GM06990 (cell line): ENCODE data around the gene PRDM5.

Experiments
- DNase-seq: peaks from one replicate; pipeline ENCODE4 v3.0.0-alpha.2; 2011; ENCODE audit not compliant: insufficient read length; ENCODE audit errors: extremely low read depth
- H3K27me3 ChIP-seq: replicated peaks from 2 replicates; pipeline ENCODE4 v1.6.0; 2011; ENCODE audit warnings: low read length; ENCODE audit not compliant: control insufficient read depth, insufficient read depth
- H3K36me3 ChIP-seq: 2 replicates; pipeline ENCODE4 v1.5.1; 2011; ENCODE audit warnings: low read length; ENCODE audit not compliant: control insufficient read depth, insufficient read depth
- H3K4me3 ChIP-seq: replicated peaks from 2 replicates; pipeline ENCODE4 v1.5.1; 2011; ENCODE audit warnings: low read depth, mild to moderate bottlenecking, control low read depth, low read length
- TF ChIP-seq, protein P1 (sequence below): IDR thresholded peaks from 2 replicates; pipeline ENCODE4 v1.5.1; 2011; ENCODE audit warnings: low read length, control low read depth, mild to moderate bottlenecking, inconsistent platforms; ENCODE audit not compliant: insufficient read depth, poor library complexity, severe bottlenecking

PRDM5 gene

DNA sequence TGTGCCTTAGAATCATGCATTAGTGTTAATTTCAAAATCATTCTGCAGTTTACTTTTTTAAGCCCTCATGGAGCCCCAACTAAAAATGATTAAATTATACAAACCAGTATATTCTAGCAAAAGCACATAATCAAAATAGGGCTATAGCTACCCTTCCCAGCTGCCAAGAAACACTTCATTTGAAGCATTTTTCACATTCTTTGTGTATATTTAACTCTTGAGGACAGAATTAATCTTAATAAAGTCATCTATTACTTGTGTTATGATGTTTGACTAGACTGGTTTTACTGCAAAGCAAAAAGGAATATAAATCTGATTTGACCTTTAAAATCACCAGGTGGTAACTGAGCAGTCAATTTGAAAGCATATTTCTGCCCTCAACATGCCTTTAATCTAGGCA lies 145.1 kb downstream of the PRDM5 start:
- DNase-seq: no peak
- TF ChIP-seq, protein P1, sequence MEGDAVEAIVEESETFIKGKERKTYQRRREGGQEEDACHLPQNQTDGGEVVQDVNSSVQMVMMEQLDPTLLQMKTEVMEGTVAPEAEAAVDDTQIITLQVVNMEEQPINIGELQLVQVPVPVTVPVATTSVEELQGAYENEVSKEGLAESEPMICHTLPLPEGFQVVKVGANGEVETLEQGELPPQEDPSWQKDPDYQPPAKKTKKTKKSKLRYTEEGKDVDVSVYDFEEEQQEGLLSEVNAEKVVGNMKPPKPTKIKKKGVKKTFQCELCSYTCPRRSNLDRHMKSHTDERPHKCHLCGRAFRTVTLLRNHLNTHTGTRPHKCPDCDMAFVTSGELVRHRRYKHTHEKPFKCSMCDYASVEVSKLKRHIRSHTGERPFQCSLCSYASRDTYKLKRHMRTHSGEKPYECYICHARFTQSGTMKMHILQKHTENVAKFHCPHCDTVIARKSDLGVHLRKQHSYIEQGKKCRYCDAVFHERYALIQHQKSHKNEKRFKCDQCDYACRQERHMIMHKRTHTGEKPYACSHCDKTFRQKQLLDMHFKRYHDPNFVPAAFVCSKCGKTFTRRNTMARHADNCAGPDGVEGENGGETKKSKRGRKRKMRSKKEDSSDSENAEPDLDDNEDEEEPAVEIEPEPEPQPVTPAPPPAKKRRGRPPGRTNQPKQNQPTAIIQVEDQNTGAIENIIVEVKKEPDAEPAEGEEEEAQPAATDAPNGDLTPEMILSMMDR: no peak
- H3K4me3 ChIP-seq: no peak overlapping the region
- H3K36me3 ChIP-seq: no peaks in the 10 kb centered on the region
- no peaks in the 10 kb centered on the region for H3K27me3 ChIP-seq

DNA sequence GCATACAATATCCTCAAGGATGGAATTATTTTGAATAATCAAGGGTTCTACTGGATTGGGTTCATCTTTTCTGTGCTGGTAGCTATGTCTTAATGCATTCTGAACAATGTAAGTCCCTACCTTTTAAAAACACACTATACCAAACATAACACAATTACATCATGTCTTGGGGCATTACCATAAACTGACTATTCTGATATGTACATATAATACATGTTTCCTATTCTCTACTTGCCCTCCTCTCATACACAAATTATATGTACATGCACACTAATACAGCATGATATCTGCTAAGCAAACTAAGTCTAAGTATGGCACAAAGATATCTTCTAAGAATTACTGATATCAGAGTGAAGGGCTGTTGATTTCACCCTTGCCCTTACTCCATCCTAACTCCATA lies 147.1 kb downstream of the PRDM5 start:
- H3K36me3 ChIP-seq: no peaks in the 10 kb centered on the region
- no peak overlapping the region for H3K4me3 ChIP-seq
- DNase-seq: no peak
- TF ChIP-seq, protein P1: no peak
- no peaks in the 10 kb centered on the region for H3K27me3 ChIP-seq

DNA sequence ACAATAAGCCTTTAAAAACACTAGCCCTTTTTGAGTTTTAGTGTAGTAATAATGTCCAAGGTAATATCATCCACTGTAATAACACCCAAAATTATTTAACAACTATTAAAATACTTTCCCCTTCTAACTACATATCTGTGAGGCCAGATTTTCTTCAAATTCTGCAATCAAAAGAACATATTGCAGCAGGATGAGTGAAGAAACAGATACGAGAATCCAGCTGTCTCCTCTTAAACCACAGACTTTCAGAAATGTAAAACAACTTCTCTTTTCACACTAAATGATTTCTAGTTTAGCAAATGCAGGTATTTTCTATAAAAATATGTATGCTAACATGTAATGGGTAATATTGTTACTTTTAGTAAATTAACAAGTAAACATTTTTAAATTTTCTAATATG lies 148.9 kb downstream of the PRDM5 start:
- DNase-seq: no peak
- Histone ChIP-seq H3K27me3 (no peaks in the 10 kb centered on the region), H3K36me3 (no peaks in the 10 kb centered on the region), H3K4me3 (no peak overlapping the region)
- TF ChIP-seq, protein P1: no peak

DNA sequence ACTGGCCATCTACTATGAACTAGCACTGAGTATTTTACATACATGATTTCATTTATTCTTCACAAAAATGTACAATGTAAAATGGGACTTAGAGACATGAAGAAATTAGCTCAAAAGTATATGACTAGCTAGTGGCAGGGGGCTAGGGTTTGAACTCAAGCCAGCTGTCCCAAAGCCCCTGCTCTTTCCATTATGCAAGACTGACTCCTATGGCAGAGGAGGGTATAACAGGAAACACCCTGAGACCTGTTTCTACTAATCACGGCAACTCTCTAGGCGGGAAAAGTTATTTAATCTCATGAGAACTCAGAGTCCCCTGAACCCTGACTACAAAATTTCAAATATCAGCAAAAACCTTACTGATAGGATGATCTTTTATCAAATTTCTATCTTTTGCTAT lies 150.6 kb downstream of the PRDM5 start:
- TF ChIP-seq, protein P1: no peak
- no peak for DNase-seq
- Histone ChIP-seq H3K27me3 (no peaks in the 10 kb centered on the region), H3K36me3 (no peaks in the 10 kb centered on the region), H3K4me3 (no peak overlapping the region)

DNA sequence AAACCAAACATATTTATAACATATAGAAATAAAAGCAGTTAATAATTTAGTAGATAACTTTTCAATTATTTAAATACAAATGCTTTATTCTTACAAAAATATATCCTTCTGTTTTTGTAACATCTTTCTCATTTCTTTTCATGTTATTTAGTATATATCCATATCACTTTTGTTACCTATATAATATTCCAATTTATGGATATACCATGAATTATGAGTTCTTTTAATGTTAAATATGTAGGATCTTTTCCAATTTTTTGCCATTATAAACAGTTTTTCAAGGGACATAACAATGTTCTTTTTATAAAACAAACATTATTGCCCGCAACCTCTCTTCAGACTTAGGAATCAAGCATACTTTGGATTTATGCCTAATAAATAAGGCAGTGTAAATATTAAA lies 151.6 kb downstream of the PRDM5 start:
- H3K4me3 ChIP-seq: no peak overlapping the region
- H3K36me3 ChIP-seq: no peaks in the 10 kb centered on the region
- H3K27me3 ChIP-seq: no peaks in the 10 kb centered on the region
- TF ChIP-seq, protein P1: no peak
- DNase-seq: no peak

DNA sequence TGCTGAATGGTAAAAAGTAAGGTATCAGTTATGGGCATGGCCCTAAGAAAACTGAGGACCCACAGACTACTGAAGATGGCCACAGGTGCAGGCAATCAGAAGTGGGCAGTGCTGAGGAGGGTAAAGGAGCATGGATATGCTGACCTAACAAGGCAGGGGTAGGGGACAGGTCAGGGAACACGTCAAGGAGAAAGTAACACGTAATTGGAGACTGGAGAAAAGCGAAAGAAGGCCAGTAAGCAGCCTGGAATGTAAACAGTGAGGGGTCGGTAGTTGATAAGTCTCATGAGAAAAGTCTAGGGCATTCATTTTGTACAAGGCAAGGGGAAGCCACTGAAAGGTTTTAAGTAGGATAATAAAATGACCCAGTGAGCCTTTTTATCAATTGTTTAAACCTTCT lies 153.3 kb downstream of the PRDM5 start:
- TF ChIP-seq, protein P1: no peak
- H3K27me3 ChIP-seq: no peaks in the 10 kb centered on the region
- no peak for DNase-seq

More for the DNA sequence above, 153.3 kb downstream of the PRDM5 start:
- Histone ChIP-seq H3K36me3 (no peaks in the 10 kb centered on the region), H3K4me3 (no peak overlapping the region)
